Activated naive CD8-positive, alpha-beta T cell (primary cell): Measurements from ENCODE around the gene TGFB1I1.
"Not testable (repeated sequence)": the region's sequence is repeated elsewhere in the genome, so short reads cannot be mapped to it uniquely, and the experiment has no call there.

Experiments
- H3K27ac Mint-ChIP-seq: one replicate; pipeline ENCODE4 v1.8.0; 2021; ENCODE audit warnings: mixed read lengths
- H3K27me3 Mint-ChIP-seq: one replicate; pipeline ENCODE4 v1.8.0; 2021; ENCODE audit warnings: mixed read lengths
- H3K36me3 Mint-ChIP-seq: one replicate; pipeline ENCODE4 v1.8.0; 2021; ENCODE audit warnings: mixed read lengths
- H3K4me1 Mint-ChIP-seq: one replicate; pipeline ENCODE4 v1.8.0; 2021; ENCODE audit warnings: low read depth, mixed read lengths
- H3K4me3 Mint-ChIP-seq: one replicate; pipeline ENCODE4 v1.8.0; 2021; ENCODE audit warnings: mild to moderate bottlenecking, mixed read lengths
- H3K9me3 Mint-ChIP-seq: one replicate; pipeline ENCODE4 v1.8.0; 2021; ENCODE audit warnings: low read depth, mixed read lengths

TGFB1I1 gene

GRCh38 chr16:31471875-31472708 lies at the start of gene TGFB1I1:
TGFB1I1 (plus strand) TSS chr16:31472152; CDS start chr16:31472189, 37 bp downstream.
- Mint-ChIP-seq H3K36me3 (peaks cover under 1% of the 10 kb centered on the region), H3K27me3 (peaks cover 6% of the 10 kb centered on the region), H3K4me3 (peak within 1 kb of the TSS; percentile 77), H3K27ac (no peak within 1 kb of the TSS), H3K4me1 (peaks cover 16% of the 10 kb centered on the region), H3K9me3 (no peaks in the 10 kb centered on the region)

DNA sequence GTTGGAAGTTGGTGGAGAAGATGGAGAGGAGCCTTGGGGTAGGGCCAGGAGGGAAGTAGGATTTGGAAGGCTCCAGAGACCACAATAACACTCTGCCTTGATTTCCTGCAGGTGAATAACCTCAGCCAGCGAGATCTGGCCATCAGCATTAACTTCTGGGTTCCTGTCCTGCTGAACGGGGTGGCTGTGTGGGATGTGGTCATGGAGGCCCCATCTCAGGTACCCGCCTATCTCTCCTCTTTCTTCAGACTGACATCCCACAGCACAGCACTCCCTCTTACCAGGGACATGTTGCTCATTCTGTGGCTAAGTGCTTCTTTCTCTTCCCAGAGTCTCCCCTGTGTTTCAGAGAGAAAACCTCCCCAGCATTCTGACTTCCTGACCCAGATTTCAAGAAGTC lies 48.7 kb upstream of the TGFB1I1 start:
- no peak overlapping the region for H3K27ac Mint-ChIP-seq
- H3K27me3 Mint-ChIP-seq: peaks cover 2% of the 10 kb centered on the region

DNA sequence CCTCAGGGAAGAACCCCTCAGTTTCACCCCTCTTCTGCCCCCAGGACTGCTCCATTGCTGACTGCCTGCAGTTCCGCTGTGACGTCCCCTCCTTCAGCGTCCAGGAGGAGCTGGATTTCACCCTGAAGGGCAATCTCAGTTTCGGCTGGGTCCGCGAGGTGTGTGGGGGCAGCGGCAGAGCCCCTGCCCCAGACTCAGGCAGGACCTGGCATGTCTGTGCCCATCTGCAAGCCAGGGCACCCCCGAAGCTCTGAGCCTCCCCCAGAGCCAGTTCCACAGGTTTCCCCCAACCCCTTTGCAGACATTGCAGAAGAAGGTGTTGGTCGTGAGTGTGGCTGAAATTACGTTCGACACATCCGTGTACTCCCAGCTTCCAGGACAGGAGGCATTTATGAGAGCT lies 48.2 kb upstream of the TGFB1I1 start:
- peaks cover 15% of the 10 kb centered on the region for H3K4me1 Mint-ChIP-seq
- H3K27ac Mint-ChIP-seq: no peak overlapping the region
- peaks cover 2% of the 10 kb centered on the region for H3K27me3 Mint-ChIP-seq
- H3K36me3 Mint-ChIP-seq: no peaks in the 10 kb centered on the region
- H3K4me3 Mint-ChIP-seq: no peak overlapping the region
- no peaks in the 10 kb centered on the region for H3K9me3 Mint-ChIP-seq

More for the DNA sequence above, 48.7 kb upstream of the TGFB1I1 start:
- no peak overlapping the region for H3K4me3 Mint-ChIP-seq
- no peaks in the 10 kb centered on the region for H3K9me3 Mint-ChIP-seq
- no peaks in the 10 kb centered on the region for H3K36me3 Mint-ChIP-seq
- H3K4me1 Mint-ChIP-seq: peaks cover 15% of the 10 kb centered on the region

DNA sequence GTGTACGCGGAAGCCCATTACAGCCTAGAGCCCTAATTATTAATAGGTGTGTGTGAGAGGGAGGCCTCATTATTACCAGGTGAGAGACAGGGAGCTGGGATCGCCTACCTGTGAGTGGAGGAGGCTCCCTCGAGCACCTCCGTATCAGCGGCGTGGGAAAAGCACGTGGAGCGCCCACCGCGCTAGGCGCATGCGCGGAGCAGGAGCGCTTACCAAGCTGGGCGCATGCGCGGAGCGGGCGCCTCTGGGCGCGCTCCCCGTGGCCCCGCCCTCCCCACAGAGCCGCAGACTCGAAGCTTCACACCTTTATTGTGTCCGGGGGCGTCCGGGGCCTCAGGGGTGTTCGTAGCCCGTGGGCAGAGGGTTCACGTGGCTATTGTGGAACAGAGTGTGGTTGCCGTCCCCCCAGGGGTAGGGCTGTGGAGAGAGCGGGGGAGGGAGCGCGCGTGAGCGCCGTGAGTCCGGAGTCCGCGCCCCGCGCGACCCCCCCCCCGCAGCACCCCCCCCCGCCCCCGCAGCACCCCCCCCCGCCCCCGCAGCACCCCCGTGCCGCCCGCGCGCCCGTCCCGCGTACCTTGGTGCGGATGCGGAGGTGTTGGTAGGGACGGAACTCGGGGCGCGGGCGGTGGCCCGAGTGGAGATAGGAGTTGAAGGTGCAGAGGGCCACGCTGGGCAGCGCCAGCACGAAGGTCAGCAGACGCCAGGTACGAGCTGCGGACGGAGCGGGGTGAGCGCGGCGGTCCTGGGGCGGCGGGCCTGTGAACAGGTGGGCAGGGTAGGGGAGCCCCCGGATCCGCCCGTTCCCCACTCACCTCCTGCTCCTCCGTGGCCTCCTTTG lies 44.3 kb upstream of the TGFB1I1 start:
- Mint-ChIP-seq H3K27me3 (no peaks in the 10 kb centered on the region), H3K4me1 (peaks cover 9% of the 10 kb centered on the region), H3K36me3 (no peaks in the 10 kb centered on the region), H3K4me3 (peak overlapping the region; percentile 40), H3K27ac (no peak overlapping the region), H3K9me3 (no peaks in the 10 kb centered on the region)

DNA sequence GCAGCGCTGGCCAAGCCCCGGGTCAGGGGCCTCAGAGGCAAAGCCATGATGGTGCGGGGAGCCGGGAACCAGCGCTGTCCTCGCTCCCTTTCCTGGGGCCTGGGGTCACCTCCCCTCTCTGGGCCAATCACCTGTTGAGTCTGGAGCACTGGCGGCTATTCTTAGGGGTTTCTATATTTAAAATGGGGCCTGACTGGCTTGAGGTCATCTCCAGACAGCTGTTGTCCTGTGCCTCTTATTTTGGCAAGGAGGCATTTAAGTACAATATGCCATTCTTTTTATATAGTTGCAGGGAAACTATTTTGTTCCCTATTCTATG lies 43.7 kb upstream of the TGFB1I1 start, which contains the start of gene COX6A2:
Gene COX6A2, minus strand, starts transcription at position 82 of the 319 bp plus-strand sequence. Its CDS starts 35 bp downstream, at position 47.
- no peaks in the 10 kb centered on the region for H3K9me3 Mint-ChIP-seq
- no peaks in the 10 kb centered on the region for H3K36me3 Mint-ChIP-seq
- peak within 1 kb of the TSS; percentile 46 for H3K4me3 Mint-ChIP-seq
- H3K27ac Mint-ChIP-seq: no peak within 1 kb of the TSS
- H3K27me3 Mint-ChIP-seq: no peaks in the 10 kb centered on the region
- peaks cover 9% of the 10 kb centered on the region for H3K4me1 Mint-ChIP-seq

GRCh38 chr16:31428638-31429247 lies 43.2 kb upstream of the TGFB1I1 start:
- H3K27ac Mint-ChIP-seq: no peak overlapping the region
- H3K9me3 Mint-ChIP-seq: no peaks in the 10 kb centered on the region

DNA sequence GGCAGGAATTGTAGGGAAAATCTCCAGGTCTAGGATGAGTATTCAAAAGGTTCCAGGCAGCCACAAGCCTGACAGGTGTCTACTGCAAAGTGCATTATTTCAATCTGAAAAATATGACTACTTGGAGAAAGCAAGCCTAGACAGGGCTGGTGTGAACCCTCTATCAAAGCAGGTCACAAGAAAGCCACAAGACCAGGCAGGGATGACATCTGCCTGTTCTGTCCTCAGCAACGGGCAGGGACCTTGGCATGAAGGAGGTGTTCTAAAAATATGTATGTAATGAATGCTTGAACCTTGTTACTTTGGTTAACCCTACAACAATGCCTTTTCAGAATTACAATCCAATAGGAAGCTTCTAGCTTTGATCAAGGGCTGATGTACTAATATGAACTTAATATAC lies 42.6 kb upstream of the TGFB1I1 start:
- Mint-ChIP-seq H3K4me3 (no peak overlapping the region), H3K36me3 (no peaks in the 10 kb centered on the region), H3K27me3 (no peaks in the 10 kb centered on the region), H3K4me1 (peaks cover 9% of the 10 kb centered on the region), H3K27ac (no peak overlapping the region), H3K9me3 (no peaks in the 10 kb centered on the region)

More at GRCh38 chr16:31428638-31429247, 43.2 kb upstream of the TGFB1I1 start:
- Mint-ChIP-seq H3K4me1 (peaks cover 9% of the 10 kb centered on the region), H3K27me3 (no peaks in the 10 kb centered on the region), H3K36me3 (no peaks in the 10 kb centered on the region), H3K4me3 (peak overlapping the region; percentile 27)

DNA sequence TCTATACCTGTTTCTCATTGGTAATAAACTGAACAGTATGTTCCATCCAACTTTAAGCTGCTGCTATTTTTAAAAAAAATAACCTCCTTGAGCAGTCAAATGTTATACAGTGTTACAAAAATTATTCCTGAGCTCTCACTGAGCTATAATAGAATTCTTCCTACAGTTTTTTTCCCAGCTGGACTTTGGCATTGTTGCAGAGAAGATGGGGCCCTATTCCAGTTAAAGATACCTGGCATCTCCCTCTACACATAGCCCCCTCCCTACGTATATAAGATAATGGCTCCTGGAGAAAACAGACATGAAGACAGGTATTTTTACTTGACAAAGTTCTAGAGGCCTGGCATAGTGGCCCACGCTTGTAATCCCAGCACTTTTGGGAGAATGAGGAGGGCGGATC lies 42.2 kb upstream of the TGFB1I1 start:
- Mint-ChIP-seq H3K27me3 (no peaks in the 10 kb centered on the region), H3K27ac (no peak overlapping the region), H3K4me3 (no peak overlapping the region), H3K9me3 (no peaks in the 10 kb centered on the region), H3K36me3 (no peaks in the 10 kb centered on the region), H3K4me1 (peaks cover 9% of the 10 kb centered on the region)

- Mint-ChIP-seq H3K4me1 (peaks cover 9% of the 10 kb centered on the region), H3K9me3 (no peaks in the 10 kb centered on the region), H3K36me3 (no peaks in the 10 kb centered on the region), H3K27me3 (no peaks in the 10 kb centered on the region), H3K27ac (no peak overlapping the region), H3K4me3 (no peak overlapping the region)
Observed at GRCh38 chr16:31430380-31431052, 41.4 kb upstream of the TGFB1I1 start.

GRCh38 chr16:31435341-31436220 lies 36.4 kb upstream of the TGFB1I1 start:
- H3K9me3 Mint-ChIP-seq: no peaks in the 10 kb centered on the region
- no peak overlapping the region for H3K4me3 Mint-ChIP-seq
- H3K4me1 Mint-ChIP-seq: peaks cover 3% of the 10 kb centered on the region
- H3K27me3 Mint-ChIP-seq: no peaks in the 10 kb centered on the region
- no peaks in the 10 kb centered on the region for H3K36me3 Mint-ChIP-seq
- H3K27ac Mint-ChIP-seq: no peak overlapping the region

DNA sequence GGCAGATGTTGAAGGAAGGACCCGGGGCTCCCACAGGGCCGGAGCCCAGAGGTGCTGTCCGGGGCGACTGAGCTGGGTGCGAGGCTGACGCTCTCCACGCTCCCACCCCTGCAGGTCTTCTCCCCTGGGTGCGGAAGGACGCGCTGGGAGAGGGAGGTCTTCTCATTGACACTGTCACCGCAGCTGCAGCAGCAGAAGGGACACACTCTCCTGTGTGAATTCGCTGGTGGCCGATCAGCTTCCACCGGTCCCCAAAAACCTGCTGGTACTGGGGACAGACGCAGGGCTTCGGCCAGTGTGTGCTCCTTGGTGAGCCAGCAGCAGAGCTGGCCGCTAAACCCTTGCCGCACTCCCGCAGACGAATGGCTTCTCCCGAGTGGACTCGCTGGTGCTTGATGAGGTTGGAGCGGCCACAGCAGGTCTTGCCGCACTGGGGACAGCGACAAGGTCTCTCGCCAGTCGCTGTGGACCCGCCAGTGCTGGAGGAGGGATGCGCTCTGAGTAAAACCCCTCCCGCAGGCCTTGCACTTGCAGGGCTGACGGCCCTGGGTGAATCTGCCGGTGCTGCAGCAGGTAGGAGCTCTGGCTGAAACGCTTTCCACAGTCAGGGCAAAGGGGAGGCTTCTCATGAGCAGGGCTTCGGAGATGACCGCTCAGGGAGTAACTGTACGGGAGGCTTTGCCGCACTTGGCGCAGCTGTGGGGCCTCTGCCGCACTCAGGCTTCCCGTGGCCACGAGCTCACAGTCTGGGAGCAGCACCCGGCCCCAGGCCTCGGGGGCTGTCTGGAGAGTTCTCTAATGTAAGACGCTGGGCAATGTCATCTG lies 35.5 kb upstream of the TGFB1I1 start:
- Mint-ChIP-seq H3K4me3 (no peak overlapping the region), H3K9me3 (no peaks in the 10 kb centered on the region), H3K27me3 (no peaks in the 10 kb centered on the region)

GRCh38 chr16:31438414-31438813 lies 33.5 kb upstream of the TGFB1I1 start:
- H3K9me3 Mint-ChIP-seq: no peaks in the 10 kb centered on the region
- no peaks in the 10 kb centered on the region for H3K27me3 Mint-ChIP-seq
- H3K36me3 Mint-ChIP-seq: no peaks in the 10 kb centered on the region
- H3K4me3 Mint-ChIP-seq: no peak overlapping the region
- H3K4me1 Mint-ChIP-seq: peaks cover 5% of the 10 kb centered on the region
- H3K27ac Mint-ChIP-seq: no peak overlapping the region

More for the DNA sequence above, 35.5 kb upstream of the TGFB1I1 start:
- H3K36me3 Mint-ChIP-seq: no peaks in the 10 kb centered on the region
- no peak overlapping the region for H3K27ac Mint-ChIP-seq
- no peaks in the 10 kb centered on the region for H3K4me1 Mint-ChIP-seq

DNA sequence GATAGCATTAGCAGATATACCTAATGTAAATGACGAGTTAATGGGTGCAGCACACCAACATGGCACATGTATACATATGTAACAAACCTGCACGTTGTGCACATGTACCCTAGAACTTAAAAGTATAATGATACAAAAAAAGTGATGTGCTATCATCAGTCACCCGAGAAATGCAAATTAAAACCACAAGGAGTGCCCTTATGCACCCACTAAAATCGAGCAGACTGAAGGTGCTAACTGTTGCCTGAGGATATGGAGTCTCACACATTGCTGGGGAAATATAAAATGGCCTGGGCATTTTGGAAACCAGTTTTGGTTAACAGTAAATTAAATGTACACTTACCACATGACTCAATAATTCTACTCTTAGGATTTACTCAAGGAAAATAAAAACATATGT lies 32.9 kb upstream of the TGFB1I1 start:
- not testable (repeated sequence) for H3K27ac Mint-ChIP-seq, H3K27me3 Mint-ChIP-seq, H3K36me3 Mint-ChIP-seq, H3K4me1 Mint-ChIP-seq, H3K4me3 Mint-ChIP-seq, H3K9me3 Mint-ChIP-seq
